MV-4-11 (cell line): ENCODE results near the gene SLC31A1.
A peak's percentile ranks its signal among the peaks of the same experiment; 100 is the strongest.
"Not testable (repeated sequence)": the region's sequence is repeated elsewhere in the genome, so short reads cannot be mapped to it uniquely, and the experiment has no call there.

Source experiments
- DNase-seq: peaks from one replicate; lab custom pipeline; 2025; lab: John Stamatoyannopoulos, UW

Gene SLC31A1

GRCh38 chr9:113266174-113266573 lies 44.8 kb downstream of the SLC31A1 start:
- DNase-seq, result no peak

GRCh38 chr9:113267911-113268566 lies 46.7 kb downstream of the SLC31A1 start:
- DNase-seq, result no peak

GRCh38 chr9:113269355-113269754 lies 48.0 kb downstream of the SLC31A1 start:
- no peak for DNase-seq

- DNase-seq, result no peak
Observed at GRCh38 chr9:113269871-113270270, 48.5 kb downstream of the SLC31A1 start.

DNA sequence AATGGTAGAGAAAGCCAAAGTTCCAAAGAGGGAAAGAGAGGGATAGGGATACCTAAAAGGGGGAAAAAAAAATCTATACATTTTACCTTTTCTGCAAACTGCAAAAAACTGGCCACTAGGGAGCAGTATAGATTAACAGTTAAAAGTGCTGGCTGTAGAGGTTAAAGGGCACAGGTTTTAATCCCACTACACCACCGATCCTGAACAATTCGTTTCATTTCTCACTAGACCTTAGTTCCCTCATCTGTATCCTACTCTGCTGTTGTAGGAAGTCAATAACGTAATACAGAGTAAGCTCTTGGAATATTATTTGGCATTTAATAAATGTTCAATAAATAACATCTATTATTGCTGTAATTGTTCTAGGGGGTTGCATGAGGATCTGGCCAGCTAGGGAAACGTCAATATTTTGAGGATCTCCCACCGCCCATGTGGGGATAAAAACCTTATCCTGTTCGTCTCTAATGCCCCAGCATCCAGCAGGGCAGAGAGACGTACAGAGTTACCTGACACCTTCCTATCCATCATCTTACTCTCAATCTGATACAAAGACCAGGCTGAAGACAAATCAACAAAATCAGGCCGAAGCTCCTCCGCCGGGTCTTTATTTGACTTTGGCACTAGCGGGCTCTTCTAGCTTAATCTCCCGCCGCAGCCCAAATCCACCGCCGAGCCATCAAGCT lies 53.3 kb downstream of the SLC31A1 start:
- DNase-seq, result peak; percentile 74

DNA sequence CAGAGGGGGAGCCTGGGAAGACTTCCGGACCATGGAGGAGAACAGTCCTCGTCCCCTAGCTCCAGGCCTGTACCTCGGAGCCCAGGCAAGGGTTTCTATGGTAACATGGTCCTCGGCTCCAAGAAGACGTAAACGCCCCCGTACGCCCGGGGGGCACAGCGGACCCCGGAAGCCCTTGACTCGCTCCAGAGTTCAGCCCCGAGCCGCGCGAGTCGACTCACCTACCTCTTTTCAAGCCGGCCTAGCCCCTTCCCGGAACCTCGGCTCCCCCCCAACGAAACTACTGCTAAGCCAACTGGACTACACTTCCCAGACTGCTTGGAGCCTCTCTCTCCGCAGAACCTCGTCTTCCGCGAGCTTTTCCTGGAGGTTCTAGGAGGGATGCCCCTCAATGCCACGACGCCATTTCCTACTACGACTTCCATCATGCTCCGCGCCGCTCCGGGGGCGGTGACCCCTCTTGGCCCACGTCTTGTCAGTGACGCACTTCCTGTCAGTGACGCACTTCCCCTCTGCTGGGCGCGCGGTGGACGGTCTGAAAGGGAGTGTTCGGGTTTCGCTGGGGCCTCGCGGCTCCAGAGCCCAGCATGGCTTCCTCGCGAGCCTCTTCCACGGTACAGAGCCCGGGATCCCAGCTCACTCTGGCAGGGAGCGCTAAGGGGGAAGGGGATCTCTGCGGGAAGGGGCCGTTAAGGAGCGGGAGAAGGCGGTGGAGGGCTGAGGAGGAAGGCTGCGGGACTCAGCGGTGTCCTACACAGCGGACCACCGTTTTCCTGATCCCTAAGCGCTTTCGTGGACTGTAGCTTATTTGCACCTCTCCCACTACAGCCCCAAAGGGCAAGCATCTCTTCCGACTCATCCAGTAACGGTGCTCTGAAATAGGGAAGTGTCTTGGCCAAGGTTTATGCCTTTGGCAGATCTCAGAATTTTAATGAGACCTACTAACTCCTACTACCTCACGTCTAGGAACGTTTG lies 54.1 kb downstream of the SLC31A1 start, which contains the start of the genes CDC26 and PRPF4:
CDC26 (minus strand) TSS at position 416 of the 975 bp plus-strand sequence. CDS start 3,065 bp downstream, outside the sequence.
PRPF4 (plus strand) TSS at position 502 of the 975 bp plus-strand sequence; CDS start at position 588, 86 bp downstream.
- peak; percentile 96 for DNase-seq

DNA sequence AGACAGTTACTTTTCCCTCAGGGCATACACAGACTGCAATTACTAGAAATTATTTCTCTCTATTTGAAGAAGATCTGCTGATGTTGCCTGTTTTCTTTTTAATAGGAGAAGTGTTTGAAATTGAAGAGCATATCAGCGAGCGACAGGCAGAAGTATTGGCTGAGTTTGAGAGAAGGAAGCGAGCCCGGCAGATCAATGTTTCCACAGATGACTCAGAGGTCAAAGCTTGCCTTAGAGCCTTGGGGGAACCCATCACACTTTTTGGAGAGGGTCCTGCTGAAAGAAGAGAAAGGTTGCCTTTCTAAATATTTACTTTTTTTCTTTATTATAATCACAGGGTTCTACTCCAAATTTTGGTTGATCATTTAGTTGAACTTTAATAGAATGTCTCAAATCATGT lies 57.5 kb downstream of the SLC31A1 start:
- no peak for DNase-seq

DNA sequence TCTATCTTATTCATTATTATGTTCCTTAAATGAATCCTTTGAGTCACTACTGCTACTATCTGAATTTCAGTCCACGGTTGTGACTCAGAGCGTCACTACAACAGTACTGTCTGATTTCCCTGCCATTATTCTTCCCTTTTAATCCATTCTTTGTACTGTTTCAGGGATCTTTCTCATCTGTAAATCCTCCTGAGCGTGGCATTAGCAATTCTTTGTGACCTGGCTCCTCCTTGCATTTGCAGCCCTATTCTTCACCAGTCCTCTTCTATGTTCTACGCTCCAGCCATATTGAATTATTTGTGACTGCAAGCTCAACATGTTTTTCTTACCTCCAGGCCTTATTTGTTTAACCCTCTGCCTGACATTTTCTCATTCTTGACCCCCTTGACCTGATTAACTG lies 60.0 kb downstream of the SLC31A1 start:
- no peak for DNase-seq

DNA sequence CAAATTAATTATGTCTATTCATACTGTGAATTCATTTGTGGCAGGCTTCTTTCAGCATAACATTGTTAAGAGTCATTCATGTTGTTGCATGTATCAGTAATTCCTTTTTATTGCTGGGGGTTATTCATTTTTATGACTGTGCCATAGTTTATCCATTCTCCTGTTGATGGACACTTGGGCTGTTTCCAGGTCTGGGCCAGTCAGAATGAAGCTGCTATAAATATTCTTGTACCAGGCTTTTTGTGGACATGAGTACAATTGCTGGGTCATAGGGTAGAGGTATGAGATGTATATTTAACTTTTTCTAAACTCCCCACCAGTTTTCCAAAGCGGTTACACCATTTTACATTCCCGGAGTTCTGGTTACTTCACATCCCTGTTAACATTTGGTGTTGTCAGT lies 67.7 kb downstream of the SLC31A1 start:
- DNase-seq, result no peak

- DNase-seq, result no peak
Observed at GRCh38 chr9:113290052-113290607, 68.8 kb downstream of the SLC31A1 start.

DNA sequence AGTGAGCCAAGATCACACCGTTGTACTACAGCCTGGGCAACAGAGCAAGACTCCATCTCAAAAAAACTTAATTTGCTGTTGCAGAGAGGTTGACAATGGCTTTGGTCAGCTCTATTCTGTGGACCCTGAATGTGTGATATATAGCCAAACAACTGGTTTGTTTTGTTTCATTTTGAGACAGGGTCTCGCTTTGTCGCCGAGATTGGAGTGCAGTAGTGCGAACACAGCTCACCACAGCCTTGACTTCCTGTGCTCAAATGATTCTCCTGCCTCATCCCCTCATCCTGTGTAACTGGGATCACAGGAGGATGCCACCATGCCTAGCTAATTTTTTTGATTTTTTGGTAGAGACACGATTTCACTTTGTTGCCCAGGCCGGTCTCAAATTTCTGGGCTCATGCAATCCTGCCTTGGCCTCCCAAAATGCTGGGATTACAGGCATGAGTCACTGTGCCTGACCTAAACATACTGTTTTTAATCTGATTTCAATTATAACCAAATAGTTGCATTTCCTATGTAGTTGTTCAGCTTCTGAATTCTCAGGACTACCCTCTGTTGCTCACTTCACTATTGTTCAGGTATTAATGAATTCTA lies 72.0 kb downstream of the SLC31A1 start:
- DNase-seq, result no peak

DNA sequence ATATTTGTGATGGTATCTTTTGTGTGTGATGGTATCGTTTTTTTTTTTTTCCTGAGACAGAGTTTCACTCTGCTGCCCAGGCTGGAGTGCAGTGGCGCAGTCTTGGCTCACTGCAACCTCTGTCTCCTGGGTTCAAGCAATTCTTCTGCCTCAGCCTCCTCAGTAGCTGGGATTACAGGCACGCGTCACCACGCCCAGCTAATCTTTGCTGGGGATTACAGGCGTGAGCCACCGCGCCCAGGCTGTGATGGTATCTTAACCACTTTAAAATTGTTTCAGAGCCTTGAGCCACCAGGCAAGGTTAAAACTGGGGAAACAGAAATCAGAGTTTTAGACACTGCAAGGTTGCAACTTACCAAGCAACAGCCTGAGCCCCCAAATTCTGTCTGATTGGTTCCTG lies 74.9 kb downstream of the SLC31A1 start:
- DNase-seq, result not testable (repeated sequence)

GRCh38 chr9:113296796-113297558 lies 75.6 kb downstream of the SLC31A1 start:
- peak; percentile 17 for DNase-seq

- no peak for DNase-seq
Observed at GRCh38 chr9:113298311-113298710, 77.0 kb downstream of the SLC31A1 start.

- DNase-seq, result no peak
Observed at GRCh38 chr9:113298924-113299770, 77.8 kb downstream of the SLC31A1 start.

- DNase-seq, result peak; percentile 88
Observed at GRCh38 chr9:113299800-113300292, 78.5 kb downstream of the SLC31A1 start.

DNA sequence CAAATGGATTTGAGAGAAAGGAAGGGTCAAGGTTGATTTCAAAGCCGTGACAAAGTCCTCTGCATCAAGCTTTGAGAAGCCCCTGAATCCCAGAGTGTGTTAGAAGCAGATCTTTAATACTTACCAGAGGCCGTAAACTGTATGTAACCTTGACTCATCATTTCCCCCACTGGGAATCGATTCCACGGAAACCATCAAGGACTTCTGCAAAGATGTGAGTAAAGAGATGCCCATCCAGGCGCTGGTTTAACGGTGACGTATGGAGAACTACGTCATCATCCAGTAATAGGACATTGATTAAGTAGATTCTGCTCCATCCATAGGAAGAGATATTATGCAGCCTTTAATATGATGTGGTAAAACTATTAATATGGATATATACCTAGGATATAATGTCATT lies 80.2 kb downstream of the SLC31A1 start:
- no peak for DNase-seq

- no peak for DNase-seq
Observed at GRCh38 chr9:113302792-113303418, 81.6 kb downstream of the SLC31A1 start, which contains the start of gene RNF183. Gene RNF183 (minus strand): TSS chr9:113303376. CDS start chr9:113298184, 5,192 bp downstream.

DNA sequence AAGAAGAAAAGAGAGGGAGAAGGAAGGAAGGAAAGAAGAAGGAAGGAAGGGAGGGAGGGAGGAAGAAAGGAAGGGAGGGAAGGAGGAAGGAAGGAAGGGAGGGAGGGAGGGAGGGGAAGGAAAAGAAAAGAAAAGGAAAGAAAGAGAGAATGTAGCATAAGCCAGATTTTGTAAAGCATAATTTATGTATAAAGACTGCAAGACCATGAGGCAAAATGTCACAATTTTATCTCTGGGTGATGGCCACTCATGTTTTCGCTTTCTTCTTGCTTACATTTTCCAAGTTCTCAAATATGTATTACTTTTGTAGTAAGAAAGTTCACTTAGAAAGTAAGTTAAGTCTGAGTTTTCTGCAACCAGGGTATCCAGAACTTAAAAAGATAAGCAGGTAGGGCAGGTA lies 85.2 kb downstream of the SLC31A1 start:
- no peak for DNase-seq
